NCI-H2029 treated with DMSO at 0.1 percent for 48 hours (cell line): ENCODE measurements around the gene SYNJ2.
A peak's percentile ranks its signal among the peaks of the same experiment; 100 is the strongest.

Source experiments
- DNase-seq: peaks from one replicate; lab custom pipeline; 2025; lab: John Stamatoyannopoulos, UW

SYNJ2 gene

DNA sequence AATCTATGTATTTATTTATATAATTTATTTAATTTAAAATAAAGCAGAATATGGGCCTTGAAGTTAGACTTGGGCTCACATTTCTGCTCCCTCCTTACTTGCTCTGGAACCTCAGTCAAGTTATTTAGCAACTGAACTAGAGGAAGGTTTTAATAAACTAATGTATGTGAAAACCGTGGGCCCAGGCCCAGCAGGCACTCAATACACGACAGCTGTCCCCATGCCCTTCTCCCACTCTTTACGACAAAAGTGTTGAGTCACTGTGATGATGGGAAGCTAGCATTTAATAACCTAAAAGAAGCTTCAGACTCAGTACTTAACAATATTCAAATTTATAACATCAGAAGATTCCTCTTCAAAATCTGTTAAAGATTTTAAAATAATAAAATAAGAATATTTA, 139.7 kb downstream of the SYNJ2 start:
- no peak for DNase-seq

DNA sequence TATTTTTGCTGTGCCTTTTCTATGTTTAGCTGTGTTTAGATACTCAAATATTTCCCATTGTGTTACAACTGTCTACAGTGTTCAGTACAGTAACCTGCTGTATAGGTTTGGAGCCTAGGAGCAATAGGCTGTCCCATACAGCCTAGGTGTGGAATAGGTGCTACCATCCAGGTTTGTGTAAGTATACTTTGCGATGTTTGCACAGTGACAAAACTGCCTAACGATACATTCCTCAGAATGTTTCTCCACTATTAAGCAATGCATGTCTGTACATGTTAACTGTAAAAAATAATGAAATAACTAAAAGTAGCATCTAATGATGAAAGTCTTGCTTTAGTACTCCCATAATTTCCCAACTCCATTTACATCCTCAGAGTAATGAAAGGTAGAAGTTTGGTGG, 140.4 kb downstream of the SYNJ2 start:
- no peak for DNase-seq

DNA sequence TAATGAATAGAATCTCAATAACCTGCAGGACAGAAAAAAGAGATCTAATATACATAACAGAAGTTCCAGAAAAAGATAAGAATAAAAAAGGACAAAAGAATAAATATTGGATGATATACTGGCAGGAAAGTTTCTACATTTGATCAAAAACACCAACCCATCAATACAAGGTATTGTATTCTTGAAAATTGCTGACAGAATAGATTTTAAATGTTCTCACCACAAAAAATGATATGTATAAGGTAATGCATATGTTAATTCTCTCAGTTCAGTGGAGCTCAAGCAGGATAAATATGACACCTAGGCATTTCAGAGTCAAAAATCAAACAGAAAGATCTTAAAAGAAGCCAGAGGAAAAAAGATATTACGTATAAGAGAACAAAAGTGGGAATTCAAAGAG, 142.6 kb downstream of the SYNJ2 start:
- no peak for DNase-seq

DNA sequence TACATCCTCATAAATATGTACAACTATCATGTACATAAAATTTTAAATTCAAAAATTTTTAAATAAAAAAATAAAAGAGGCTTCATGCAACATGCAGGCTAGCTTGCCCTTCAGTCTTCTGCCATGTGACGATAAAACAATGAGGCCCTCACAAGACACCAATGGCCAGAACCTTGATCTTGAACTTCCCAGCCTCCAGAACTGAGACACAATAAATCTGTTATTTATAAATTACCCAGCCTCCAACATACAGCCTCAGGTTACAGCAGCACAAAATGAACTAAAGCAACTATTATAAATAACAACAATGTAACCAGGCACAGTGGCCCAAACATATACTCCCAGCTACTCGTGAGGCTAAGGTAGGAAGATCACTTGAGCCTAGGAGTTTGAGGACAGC, 143.6 kb downstream of the SYNJ2 start:
- DNase-seq = no peak

DNA sequence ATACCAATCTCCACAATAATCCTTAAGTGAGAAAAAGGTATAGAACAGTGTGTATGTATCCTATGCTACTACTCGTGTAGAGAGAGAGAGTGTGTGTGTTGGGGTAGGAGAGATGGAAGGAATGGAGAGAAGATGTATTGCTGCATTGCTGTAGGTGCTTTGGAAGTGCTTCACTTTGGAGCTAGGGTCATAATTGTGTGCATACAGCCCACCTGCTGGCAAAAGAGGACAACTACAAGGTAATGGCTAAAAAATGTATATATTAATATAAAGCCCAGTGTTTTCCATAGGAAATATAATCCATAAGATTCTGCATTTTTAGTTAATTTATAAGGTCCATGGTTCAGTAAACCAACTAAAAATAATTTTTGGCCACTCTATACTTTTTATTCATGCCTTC, 150.3 kb downstream of the SYNJ2 start:
- DNase-seq = no peak

DNA sequence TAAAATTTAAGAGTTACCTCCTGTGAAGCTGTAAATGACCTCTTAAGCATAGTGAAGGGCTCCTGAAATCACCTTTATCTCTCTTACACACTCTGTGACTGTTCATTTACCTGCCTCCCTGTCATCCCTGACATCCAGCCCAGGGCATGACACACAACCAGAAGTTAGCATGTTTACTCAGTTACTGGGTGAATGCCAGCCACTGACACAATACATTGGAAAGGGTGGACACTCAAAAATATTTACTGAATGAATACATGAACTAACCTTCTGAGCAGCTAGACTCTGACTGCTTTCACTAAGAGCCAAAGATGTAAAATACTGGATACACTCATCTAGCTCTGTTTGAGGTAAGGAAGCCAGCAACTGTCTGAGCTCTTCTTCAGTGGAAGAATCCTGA, 161.1 kb downstream of the SYNJ2 start:
- peak; percentile 67 for DNase-seq

DNA sequence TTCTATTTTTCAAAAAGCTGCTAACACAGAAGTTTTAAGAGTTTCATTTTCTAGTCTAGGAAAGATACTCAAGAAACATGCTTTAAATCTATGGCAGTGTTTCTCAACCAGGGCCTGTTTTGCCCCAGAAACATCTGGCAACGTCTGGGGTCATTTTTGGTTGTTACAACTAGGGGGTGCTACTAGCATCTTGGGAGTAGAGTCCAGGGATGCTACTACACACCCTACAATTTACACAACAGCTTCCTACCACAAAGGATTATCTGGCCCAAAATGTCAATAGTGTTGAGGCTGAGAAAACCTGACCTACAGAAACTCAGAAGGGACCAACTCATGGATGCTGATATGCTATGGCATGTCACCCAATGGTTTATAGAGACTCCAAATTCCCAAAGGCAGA, 162.0 kb downstream of the SYNJ2 start:
- DNase-seq = no peak
